GM15510 (cell line): ENCODE results near the gene SLC39A5.

Source experiments
- POLR2A ChIP-seq: IDR thresholded peaks from 3 replicates; pipeline ENCODE4 v1.6.1; 2011; ENCODE audit warnings: borderline replicate concordance; ENCODE audit not compliant: insufficient read length; ENCODE audit errors: extremely low read depth

The SLC39A5 gene

GRCh38 chr12:56257071-56257470, 27.2 kb downstream of the SLC39A5 start:
- TF ChIP-seq POLR2A: no peak

- TF ChIP-seq POLR2A: no peak
Observed at GRCh38 chr12:56257491-56258067, 27.7 kb downstream of the SLC39A5 start.

- TF ChIP-seq POLR2A: peak; percentile 75
Observed at GRCh38 chr12:56258068-56258819, 28.4 kb downstream of the SLC39A5 start, which contains the start of gene ANKRD52. Gene ANKRD52 (minus strand): TSS chr12:56258384. CDS start chr12:56258269, 115 bp downstream.

GRCh38 chr12:56258820-56259183, 29.0 kb downstream of the SLC39A5 start:
- TF ChIP-seq POLR2A: no peak

- TF ChIP-seq POLR2A: no peak
Observed at GRCh38 chr12:56260380-56260779, 30.5 kb downstream of the SLC39A5 start.

GRCh38 chr12:56260921-56261320, 31.1 kb downstream of the SLC39A5 start:
- TF ChIP-seq POLR2A: no peak

GRCh38 chr12:56261503-56262232, 31.8 kb downstream of the SLC39A5 start:
- no peak for TF ChIP-seq POLR2A

GRCh38 chr12:56266693-56267442, 37.0 kb downstream of the SLC39A5 start, which contains the start of gene COQ10A:
Gene COQ10A (plus strand): TSS chr12:56266942. CDS start chr12:56267119, 177 bp downstream.
- TF ChIP-seq POLR2A: peak; percentile 69

GRCh38 chr12:56267443-56268071, 37.7 kb downstream of the SLC39A5 start:
- TF ChIP-seq POLR2A: no peak

- TF ChIP-seq POLR2A: no peak
Observed at GRCh38 chr12:56271031-56271430, 41.2 kb downstream of the SLC39A5 start.

- no peak for TF ChIP-seq POLR2A
Observed at GRCh38 chr12:56274299-56274698, 44.4 kb downstream of the SLC39A5 start.

GRCh38 chr12:56278905-56279304, 49.1 kb downstream of the SLC39A5 start:
- no peak for TF ChIP-seq POLR2A

GRCh38 chr12:56280849-56281248, 51.0 kb downstream of the SLC39A5 start:
- no peak for TF ChIP-seq POLR2A

- no peak for TF ChIP-seq POLR2A
Observed at GRCh38 chr12:56282030-56282429, 52.2 kb downstream of the SLC39A5 start.
